IPS DF 6.9 (cell line): ENCODE results near the gene S100A5.
A peak's percentile ranks its signal among the peaks of the same experiment; 100 is the strongest.

Source experiments
- DNase-seq: peaks from one replicate; pipeline ENCODE4 v3.0.0-alpha.2; 2013; ENCODE audit warnings: low read depth, low spot score
- H3K27ac ChIP-seq: one replicate; pipeline ENCODE4 v1.5.1; 2013; ENCODE audit warnings: low read length, control low read depth
- H3K27me3 ChIP-seq: 2 replicates; pipeline ENCODE4 v1.6.1; 2013; ENCODE audit warnings: mild to moderate bottlenecking, low read length; ENCODE audit not compliant: control insufficient read depth, insufficient read depth
- H3K36me3 ChIP-seq: 2 replicates; pipeline ENCODE4 v1.6.1; 2013; ENCODE audit warnings: low read length; ENCODE audit not compliant: control insufficient read depth, insufficient read depth
- H3K4me1 ChIP-seq: 2 replicates; pipeline ENCODE4 v1.6.1; 2013; ENCODE audit warnings: low read length; ENCODE audit not compliant: control insufficient read depth, insufficient read depth
- H3K4me3 ChIP-seq: 2 replicates; pipeline ENCODE4 v1.5.1; 2013; ENCODE audit warnings: mild to moderate bottlenecking, low read length
- H3K9me3 ChIP-seq: 2 replicates; pipeline ENCODE4 v1.6.1; 2013; ENCODE audit warnings: low read length, inconsistent platforms; ENCODE audit not compliant: control insufficient read depth, insufficient read depth
- WGBS: extraction: QIAGEN DNeasy Blood & Tissue Kit; methylation state at CpG from one replicate; pipeline ENCODE4 v1.1.7; 2013; ENCODE audit warnings: mixed read lengths, missing lambda C conversion rate; ENCODE audit not compliant: insufficient read length, insufficient coverage; 5-methylcytosine and 5-hydroxymethylcytosine counted together

The S100A5 gene

DNA sequence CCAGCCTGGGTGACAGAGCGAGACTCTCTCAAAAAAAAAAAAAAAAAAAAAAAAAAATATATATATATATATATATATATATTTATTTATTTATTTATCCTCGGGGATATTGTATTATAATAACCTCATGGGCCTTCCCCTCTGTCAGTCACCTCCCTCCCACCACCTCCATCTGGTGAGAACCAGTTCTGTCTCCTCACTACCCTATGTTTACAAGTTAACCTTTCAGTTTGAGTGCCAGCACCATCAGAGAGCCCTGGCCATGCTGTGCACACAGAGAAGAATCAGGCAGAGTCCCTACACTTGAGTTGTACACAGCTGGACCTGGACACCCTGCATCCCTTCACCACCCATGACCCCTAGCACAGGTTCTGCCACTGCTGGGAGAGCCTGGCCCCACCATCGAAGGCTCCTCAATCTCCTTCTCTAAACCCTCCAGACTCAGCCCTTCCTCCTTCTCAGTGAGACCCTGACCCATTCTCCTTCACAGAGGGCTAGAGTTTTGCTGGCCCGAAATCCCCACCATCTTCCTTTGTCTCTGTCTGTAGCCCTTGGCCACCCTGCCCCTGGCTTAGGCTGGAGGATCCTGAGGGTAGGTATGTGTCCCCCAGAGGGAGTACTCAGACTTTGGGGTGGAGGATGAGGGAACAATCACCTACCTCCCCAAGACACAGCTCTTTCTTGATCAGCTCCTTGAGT, 1.2 kb downstream of the S100A5 start:
- Histone ChIP-seq H3K27me3 (no peaks in the 10 kb centered on the region), H3K27ac (no peak overlapping the region), H3K4me1 (peaks cover 9% of the 10 kb centered on the region; the same call in 1 of the 2 replicates), H3K9me3 (no peaks in the 10 kb centered on the region), H3K4me3 (no peak overlapping the region), H3K36me3 (no peaks in the 10 kb centered on the region)
- no peak for DNase-seq
- no CpG with 5 or more reads among the region's 4 CpGs for WGBS

- H3K36me3 ChIP-seq: no peaks in the 10 kb centered on the region
- no peaks in the 10 kb centered on the region for H3K9me3 ChIP-seq
- peak; percentile 43 for DNase-seq
- no CpG with 5 or more reads among the region's 6 CpGs for WGBS
- no peaks in the 10 kb centered on the region for H3K27me3 ChIP-seq
- H3K4me1 ChIP-seq: peaks cover 13% of the 10 kb centered on the region; the same call in 1 of the 2 replicates
- H3K27ac ChIP-seq: no peak overlapping the region
- no peak overlapping the region for H3K4me3 ChIP-seq
Measured at GRCh38 chr1:153538315-153538821, 2.4 kb downstream of the S100A5 start.

- WGBS: no CpG with 5 or more reads among the region's 6 CpGs
- Histone ChIP-seq H3K27ac (no peak overlapping the region), H3K36me3 (no peaks in the 10 kb centered on the region), H3K4me3 (no peak overlapping the region), H3K27me3 (no peaks in the 10 kb centered on the region), H3K9me3 (no peaks in the 10 kb centered on the region), H3K4me1 (peaks cover 13% of the 10 kb centered on the region; the same call in 1 of the 2 replicates)
- no peak for DNase-seq
Measured at GRCh38 chr1:153537376-153537730, 3.4 kb downstream of the S100A5 start.

DNA sequence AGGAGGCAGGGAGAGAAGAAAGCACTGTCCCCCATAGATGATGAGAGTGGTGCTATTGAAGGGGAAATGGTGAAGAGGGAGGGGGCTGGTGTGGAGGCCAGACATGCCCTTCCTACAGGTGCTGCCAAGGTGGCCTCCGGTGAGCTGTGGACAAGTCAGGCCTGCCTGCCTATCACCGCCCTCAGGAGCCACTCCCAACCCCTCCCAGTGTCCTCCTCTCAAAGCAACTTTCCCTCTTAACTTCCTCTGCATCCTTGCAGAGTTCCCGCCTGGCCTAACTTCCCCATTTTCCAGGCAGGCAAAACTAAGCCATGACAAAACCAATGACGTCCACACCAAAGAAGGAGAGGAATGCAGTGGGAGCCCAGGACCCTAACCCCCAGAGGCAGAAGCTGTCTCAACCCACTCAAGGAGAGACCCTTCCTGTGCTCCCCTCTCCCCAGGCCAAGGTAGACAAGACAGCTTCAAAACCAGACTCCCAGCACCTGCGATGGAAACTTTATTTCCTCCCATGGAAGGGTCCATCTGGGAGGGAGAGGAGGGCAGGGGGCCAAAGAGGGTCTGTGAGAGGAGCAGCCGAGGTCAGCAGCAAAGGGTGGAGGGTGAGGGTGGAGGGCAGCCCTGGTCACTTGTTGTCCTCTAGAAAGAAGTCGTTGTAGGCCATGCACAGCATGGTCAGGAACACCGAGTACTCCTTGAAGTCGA, 3.9 kb downstream of the S100A5 start:
- H3K27ac ChIP-seq: no peak overlapping the region

DNA sequence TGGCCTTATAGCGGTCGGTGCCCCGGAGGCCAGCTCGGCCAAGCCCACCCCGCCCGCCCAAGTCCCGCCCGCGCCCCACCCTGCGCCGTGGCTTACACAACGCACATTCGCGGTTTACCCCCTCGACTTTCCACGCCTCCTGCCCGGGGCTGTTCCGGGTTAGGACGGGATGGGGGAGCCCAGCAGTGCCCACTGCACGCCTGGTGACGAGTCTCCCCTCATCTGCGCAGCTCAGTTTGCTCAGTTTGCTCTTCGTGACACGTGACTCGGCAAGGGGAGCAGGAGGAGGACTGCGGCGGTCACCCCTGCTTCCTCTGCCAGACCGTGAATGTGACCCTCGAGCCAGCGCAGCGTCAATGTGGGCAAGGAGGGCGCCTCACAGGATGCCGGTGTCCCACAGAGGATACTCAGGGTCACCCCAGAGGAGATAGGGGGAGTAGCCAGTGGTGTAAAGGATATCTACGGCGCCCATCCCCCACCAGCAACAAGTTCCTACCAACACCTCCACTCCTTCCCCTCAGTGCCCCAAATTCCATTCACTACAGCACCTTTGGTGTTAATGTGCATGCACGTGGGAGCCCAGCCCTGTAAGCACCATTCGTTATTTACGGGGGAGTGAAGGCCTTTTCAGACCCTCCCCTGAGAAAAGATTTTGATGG, 4.6 kb downstream of the S100A5 start:
- no peak for DNase-seq
- H3K27me3 ChIP-seq: no peaks in the 10 kb centered on the region
- peak overlapping the region; percentile 9; the same call in 1 of the 2 replicates for H3K4me3 ChIP-seq
- no peaks in the 10 kb centered on the region for H3K36me3 ChIP-seq
- WGBS: no CpG with 5 or more reads among the region's 38 CpGs
- no peak overlapping the region for H3K27ac ChIP-seq
- H3K4me1 ChIP-seq: peaks cover 13% of the 10 kb centered on the region; the same call in 1 of the 2 replicates
- H3K9me3 ChIP-seq: no peaks in the 10 kb centered on the region

More for the DNA sequence above, 3.9 kb downstream of the S100A5 start:
- Histone ChIP-seq H3K36me3 (no peaks in the 10 kb centered on the region), H3K4me1 (peaks cover 13% of the 10 kb centered on the region; the same call in 1 of the 2 replicates), H3K27me3 (no peaks in the 10 kb centered on the region), H3K4me3 (no peak overlapping the region), H3K9me3 (no peaks in the 10 kb centered on the region)
- no CpG with 5 or more reads among the region's 9 CpGs for WGBS
- DNase-seq: no peak

DNA sequence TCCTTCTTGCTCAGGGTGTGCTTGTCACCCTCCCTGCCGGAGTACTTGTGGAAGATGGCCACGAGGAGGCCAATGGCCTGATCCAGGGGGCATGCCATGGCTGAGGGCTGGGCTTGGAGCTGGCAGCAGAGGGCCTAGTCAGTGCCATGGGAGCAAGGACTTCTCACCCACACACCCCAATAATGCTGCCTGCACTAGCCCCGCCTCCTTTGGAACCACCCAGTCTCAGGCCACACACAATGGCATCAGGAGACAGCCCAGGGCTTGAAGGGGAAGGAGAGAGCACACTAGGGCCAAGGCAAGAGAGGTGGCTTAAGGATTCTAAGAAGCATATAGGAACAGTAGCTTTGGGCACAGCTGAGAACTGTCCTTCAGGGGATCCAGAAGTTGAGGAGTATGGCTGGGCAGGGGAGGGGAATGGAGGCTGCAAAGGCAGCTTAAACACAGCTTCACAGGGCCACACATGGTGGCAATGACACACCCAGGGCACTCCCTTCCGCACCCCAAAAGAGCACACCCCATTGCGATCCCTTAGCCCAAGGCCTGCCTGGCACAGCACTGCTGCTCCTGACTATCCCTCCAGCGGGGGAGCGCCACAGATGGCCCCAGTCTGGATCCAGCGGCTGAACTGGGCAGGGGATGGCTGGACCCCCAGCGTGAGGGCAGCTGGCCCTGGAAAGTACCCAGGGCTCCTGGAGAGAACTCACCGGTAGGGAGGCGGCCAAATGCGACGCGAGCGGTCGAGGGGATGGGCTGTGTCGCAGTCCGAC, 5.3 kb downstream of the S100A5 start, which contains the start of gene S100A6:
Gene S100A6 (minus strand): TSS at position 750 of the 770 bp plus-strand sequence. CDS start 652 bp downstream, at position 98.
- no peaks in the 10 kb centered on the region for H3K36me3 ChIP-seq
- no peaks in the 10 kb centered on the region for H3K27me3 ChIP-seq
- no peak within 1 kb of the TSS for H3K27ac ChIP-seq
- H3K9me3 ChIP-seq: no peaks in the 10 kb centered on the region
- DNase-seq: no peak
- H3K4me3 ChIP-seq: peak within 1 kb of the TSS; percentile 9; the same call in 1 of the 2 replicates
- H3K4me1 ChIP-seq: peaks cover 13% of the 10 kb centered on the region; the same call in 1 of the 2 replicates
- WGBS: no CpG with 5 or more reads among the region's 18 CpGs

- no peaks in the 10 kb centered on the region for H3K27me3 ChIP-seq
- no peaks in the 10 kb centered on the region for H3K36me3 ChIP-seq
- H3K27ac ChIP-seq: no peak overlapping the region
- no peak for DNase-seq
- peaks cover 13% of the 10 kb centered on the region; the same call in 1 of the 2 replicates for H3K4me1 ChIP-seq
- H3K9me3 ChIP-seq: no peaks in the 10 kb centered on the region
- no peak overlapping the region for H3K4me3 ChIP-seq
- no CpG with 5 or more reads among the region's 3 CpGs for WGBS
Measured at GRCh38 chr1:153534925-153535241, 5.9 kb downstream of the S100A5 start.

DNA sequence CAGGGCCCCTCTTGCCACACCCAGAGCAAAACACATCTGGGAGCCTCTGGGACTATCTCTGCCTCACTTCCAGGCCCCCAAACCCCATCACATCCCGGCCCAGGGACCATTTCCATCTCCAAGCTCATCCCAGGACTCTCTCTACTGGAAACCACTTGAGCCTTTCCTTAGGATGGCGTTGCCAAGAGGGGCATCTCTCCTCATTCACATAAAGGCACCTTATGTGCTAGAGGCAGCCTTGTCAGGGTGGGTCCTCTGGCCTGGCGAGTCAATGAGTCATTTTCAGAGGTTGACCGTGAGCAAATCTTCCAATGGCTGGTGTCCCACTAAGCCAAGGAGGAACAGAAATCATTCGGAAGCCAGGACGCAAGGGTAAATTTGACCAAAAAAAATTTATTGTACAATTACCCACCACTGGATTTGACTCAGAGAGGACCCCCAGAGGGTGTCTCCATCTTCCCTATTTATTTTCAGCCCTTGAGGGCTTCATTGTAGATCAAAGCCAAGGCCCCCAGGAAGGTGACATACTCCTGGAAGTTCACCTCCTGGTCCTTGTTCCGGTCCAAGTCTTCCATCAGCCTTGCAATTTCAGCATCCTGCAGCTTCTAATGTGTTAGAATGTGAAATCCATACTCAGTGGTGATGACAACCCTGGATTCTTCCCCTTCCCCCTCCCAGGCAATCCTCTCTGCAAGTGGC, 6.4 kb downstream of the S100A5 start:
- H3K9me3 ChIP-seq: no peaks in the 10 kb centered on the region
- WGBS: no CpG with 5 or more reads among the region's 7 CpGs
- no peaks in the 10 kb centered on the region for H3K36me3 ChIP-seq
- H3K4me3 ChIP-seq: no peak overlapping the region
- no peak for DNase-seq
- H3K27ac ChIP-seq: no peak overlapping the region
- H3K4me1 ChIP-seq: peaks cover 13% of the 10 kb centered on the region; the same call in 1 of the 2 replicates
- H3K27me3 ChIP-seq: no peaks in the 10 kb centered on the region

DNA sequence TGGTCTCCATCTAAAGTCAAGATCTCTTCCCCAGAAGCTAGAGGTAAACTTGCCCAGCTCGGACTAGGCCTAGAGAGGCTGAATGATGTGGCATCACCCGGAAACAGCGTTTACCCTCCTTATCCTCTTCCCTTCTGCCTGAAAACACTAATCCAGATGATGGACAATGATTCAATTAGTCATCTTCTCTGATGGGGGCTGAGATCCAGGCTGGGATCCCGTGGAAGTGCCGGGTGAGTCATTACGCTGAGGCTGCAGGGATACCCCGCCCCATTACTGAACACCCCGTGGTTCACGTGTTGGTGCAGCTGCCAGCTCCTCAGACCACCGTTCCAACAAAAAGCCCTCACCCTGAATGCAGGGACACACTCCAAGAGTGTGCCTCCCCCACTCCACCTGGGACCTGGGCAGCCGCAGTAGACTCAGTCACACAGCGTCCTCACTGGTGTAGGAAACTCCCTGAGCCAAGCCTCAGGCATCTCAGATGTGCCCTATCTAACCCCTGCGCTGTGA, 7.0 kb downstream of the S100A5 start:
- Histone ChIP-seq H3K4me3 (no peak overlapping the region), H3K27me3 (no peaks in the 10 kb centered on the region), H3K4me1 (peaks cover 13% of the 10 kb centered on the region; the same call in 1 of the 2 replicates), H3K9me3 (no peaks in the 10 kb centered on the region), H3K27ac (no peak overlapping the region), H3K36me3 (no peaks in the 10 kb centered on the region)
- no peak for DNase-seq
- no CpG with 5 or more reads among the region's 13 CpGs for WGBS
